Activated CD4-positive, alpha-beta T cell treated with anti-CD3 and anti-CD28 coated beads for 48 hours (primary cell): Measurements from ENCODE around the gene TRPM6.
"Not testable (repeated sequence)": the region's sequence is repeated elsewhere in the genome, so short reads cannot be mapped to it uniquely, and the experiment has no call there.

ENCODE experiments used
- DNase-seq: peaks from one replicate; pipeline ENCODE4 v3.0.0-alpha.2; 2020

TRPM6 gene

GRCh38 chr9:74887041-74887980 lies at the start of gene TRPM6:
Gene TRPM6, minus strand, starts transcription at chr9:74887921. Its CDS starts 65 bp downstream, at chr9:74887856.
- peak; percentile 51 for DNase-seq

GRCh38 chr9:74935008-74935407 lies 47.3 kb upstream of the TRPM6 start:
- no peak for DNase-seq

- no peak for DNase-seq
These were observed 34.0 kb upstream of the TRPM6 start for GRCh38 chr9:74921737-74922136.

GRCh38 chr9:74920944-74921626 lies 33.4 kb upstream of the TRPM6 start:
- DNase-seq = no peak

- DNase-seq = no peak
These were observed 22.3 kb upstream of the TRPM6 start for GRCh38 chr9:74910036-74910435.

- no peak for DNase-seq
These were observed 20.9 kb upstream of the TRPM6 start for GRCh38 chr9:74908665-74909064.

- DNase-seq = no peak
These were observed 19.4 kb upstream of the TRPM6 start for GRCh38 chr9:74907085-74907484.

- no peak for DNase-seq
These were observed 13.3 kb upstream of the TRPM6 start for GRCh38 chr9:74901001-74901400.

- DNase-seq = not testable (repeated sequence)
These were observed 728 bp upstream of the TRPM6 start for GRCh38 chr9:74888449-74888848.

- DNase-seq = no peak
These were observed 255 bp upstream of the TRPM6 start for GRCh38 chr9:74887981-74888370.

- no peak for DNase-seq
These were observed 11.3 kb downstream of the TRPM6 start for GRCh38 chr9:74876382-74876949.

GRCh38 chr9:74875656-74876055 lies 12.1 kb downstream of the TRPM6 start:
- no peak for DNase-seq

GRCh38 chr9:74874220-74874619 lies 13.5 kb downstream of the TRPM6 start:
- no peak for DNase-seq

- no peak for DNase-seq
These were observed 15.0 kb downstream of the TRPM6 start for GRCh38 chr9:74872619-74873233.

- no peak for DNase-seq
These were observed 20.2 kb downstream of the TRPM6 start for GRCh38 chr9:74867483-74867882.

GRCh38 chr9:74865177-74865576 lies 22.5 kb downstream of the TRPM6 start:
- no peak for DNase-seq

- no peak for DNase-seq
These were observed 25.8 kb downstream of the TRPM6 start for GRCh38 chr9:74861773-74862474.

- DNase-seq = no peak
These were observed 26.6 kb downstream of the TRPM6 start for GRCh38 chr9:74861071-74861470.

GRCh38 chr9:74860247-74860646 lies 27.5 kb downstream of the TRPM6 start:
- DNase-seq = not testable (repeated sequence)

GRCh38 chr9:74859786-74860185 lies 27.9 kb downstream of the TRPM6 start:
- DNase-seq = no peak

- DNase-seq = no peak
These were observed 28.8 kb downstream of the TRPM6 start for GRCh38 chr9:74858751-74859414.

- no peak for DNase-seq
These were observed 30.7 kb downstream of the TRPM6 start for GRCh38 chr9:74856989-74857388.
